Measurements from ENCODE around the gene NEDD4. TPM values are rescaled to one million over a fixed set of nuclear protein-coding genes. Genes with fewer than 3 reads are reported as not detected.

Gene NEDD4
- total and polyA plus RNA-seq, 2 of the 4 experiments (the other 2 are of a cell fraction) = 27.4 to 80.7 TPM

GRCh38 chr15:55897560-55898336, 95.7 kb downstream of the NEDD4 start:
- Histone ChIP-seq H4K91ac (ENCODE audit: insufficient read depth, low read depth, low read length) (peak overlapping the region; percentile 89), H3K14ac (replicated peaks; ENCODE audit: low read depth, low read length) (peak overlapping the region; percentile 98), H2AFZ (replicated peaks; ENCODE audit: low read length, poor library complexity) (peak overlapping the region; percentile 75), H4K8ac (ENCODE audit: low read depth in 2 of 2, low read length in 2 of 2) (peak overlapping the region; percentile 14 to 93), H3K79me1 (ENCODE audit: low read depth in 1 of 2, low read length in 2 of 2) (peaks cover 28 to 46% of the 10 kb centered on the region in 2 experiments), H3K4me1 (ENCODE audit: control insufficient read depth, insufficient read depth, low read length) (peaks cover 9% of the 10 kb centered on the region), H3K27ac (ENCODE audit: insufficient read depth, low read length) (peak overlapping the region; percentile 67), H4K5ac (ENCODE audit: low read depth, low read length) (peak overlapping the region; percentile 93), H3K4ac (ENCODE audit: low read depth, low read length) (peak overlapping the region; percentile 98), H3K18ac (ENCODE audit: low read depth, low read length) (peak overlapping the region; percentile 83; the same call in 1 of the 2 replicates), H3K23ac (ENCODE audit: low read depth, low read length) (peak overlapping the region; percentile 95), H3K27me3 (ENCODE audit: control insufficient read depth, insufficient read depth, low read length) (no peaks in the 10 kb centered on the region), H2BK15ac (ENCODE audit: low read depth, low read length) (peak overlapping the region; percentile 86; the same call in 2 of the 3 replicates), H2BK20ac (ENCODE audit: low read depth, low read length) (peak overlapping the region; percentile 97), H2AK9ac (replicated peaks; ENCODE audit: low read depth, low read length, poor library complexity) (peak overlapping the region; percentile 84), H3K9me3 (ENCODE audit: control insufficient read depth, insufficient read depth, low read length) (no peaks in the 10 kb centered on the region), H2AK5ac (ENCODE audit: low read depth, low read length) (peak overlapping the region; percentile 93), H3K9ac (ENCODE audit: low read depth, low read length) (peak overlapping the region; percentile 2; the same call in 1 of the 2 replicates), H3K9me1 (ENCODE audit: insufficient read depth, low read length) (peaks cover 6% of the 10 kb centered on the region), H2BK5ac (ENCODE audit: low read depth, low read length, poor library complexity, severe bottlenecking) (peak overlapping the region; percentile 95), H3K4me2 (ENCODE audit: low read depth, low read length) (peak overlapping the region; percentile 29; the same call in 1 of the 2 replicates), H2BK120ac (ENCODE audit: low read depth, low read length) (peak overlapping the region; percentile 94), H3K36me3 (ENCODE audit: control insufficient read depth, insufficient read depth, low read length) (no peaks in the 10 kb centered on the region), H4K20me1 (ENCODE audit: insufficient read depth, low read length) (0 out of 2 replicates have a peak, but pooled peaks cover 3% of the 10 kb centered on the region), H3K56ac (ENCODE audit: extremely low read depth, insufficient read depth, low read length) (peak overlapping the region; percentile 65), H3K4me3 (ENCODE audit: insufficient read depth, low read depth, low read length) (no peak overlapping the region)
- ChIA-PET POLR2A (ENCODE audit: unreplicated experiment) (no interaction called here), CTCF (interaction anchor here (0.6 to 2.4 kb wide), 7 partner anchors 18 to 292 kb away, joined by 3 to 9 read pairs (median 3); no protein-coding TSS in a partner anchor)
- in situ Hi-C loops (cut with MboI; ENCODE audit: low sequenced_read_pairs) = no loop called here
- peak; percentile 61 for DNase-seq
- no peak for TF ChIP-seq MAFK (IDR thresholded peaks at IDR 0.05; ENCODE audit: low read depth, low read length)
- peak; percentile 69 for TF ChIP-seq CTCF (conservative IDR thresholded peaks at IDR 0.05; ENCODE audit: low read depth, low read length)
- peak; percentile 52 for TF ChIP-seq SMC3 (IDR thresholded peaks at IDR 0.05; ENCODE audit: low read depth, low read length)
- peak; percentile 52 for TF ChIP-seq RAD21 (IDR thresholded peaks at IDR 0.05; ENCODE audit: low read length)
- peak; percentile 87 for ATAC-seq (ENCODE audit: low read depth)
- dilution Hi-C loops (cut with HindIII; ENCODE audit: low sequenced_read_pairs, unreplicated experiment) = no loop called here
- BruUV-seq (replicated peaks) = no TSS peak
- WGBS, 2 experiments (ENCODE audit: extremely low coverage in 2 of 2, insufficient read length in 1 of 2) = no CpG with 5 or more reads among the region's 6 CpGs
- intact Hi-C loops (cut with micrococcal nuclease) = loop anchor here (2.0 kb wide), 2 partner anchors 51 to 249 kb away; no protein-coding TSS in a partner anchor

All from IMR-90 (cell line).